UCSD-AML1 (cell line): ENCODE results near the gene WSCD2.

Source experiments
- DNase-seq: peaks from one replicate; lab custom pipeline; 2025; ENCODE audit not compliant: unreplicated experiment; lab: John Stamatoyannopoulos, UW

WSCD2 gene

GRCh38 chr12:108129017-108129812 is at the start of gene WSCD2:
Gene WSCD2 (plus strand): TSS chr12:108129288. CDS start chr12:108195833, 66,545 bp downstream.
- DNase-seq = peak; percentile 31

GRCh38 chr12:108079721-108080120 is 49.4 kb upstream of the WSCD2 start:
- no peak for DNase-seq

- no peak for DNase-seq
These were observed 48.7 kb upstream of the WSCD2 start for GRCh38 chr12:108080363-108080762.

- no peak for DNase-seq
These were observed 46.6 kb upstream of the WSCD2 start for GRCh38 chr12:108082485-108082884.

- DNase-seq = no peak
These were observed 41.2 kb upstream of the WSCD2 start for GRCh38 chr12:108087900-108088299.

- DNase-seq = no peak
These were observed 38.8 kb upstream of the WSCD2 start for GRCh38 chr12:108090107-108090899.

GRCh38 chr12:108090932-108091678 is 38.0 kb upstream of the WSCD2 start:
- no peak for DNase-seq

GRCh38 chr12:108091679-108092051 is 37.4 kb upstream of the WSCD2 start:
- DNase-seq = no peak

- no peak for DNase-seq
These were observed 35.9 kb upstream of the WSCD2 start for GRCh38 chr12:108093209-108093608.

- DNase-seq = no peak
These were observed 34.9 kb upstream of the WSCD2 start for GRCh38 chr12:108094056-108094649.

- no peak for DNase-seq
These were observed 31.8 kb upstream of the WSCD2 start for GRCh38 chr12:108097160-108097911.

GRCh38 chr12:108098374-108098773 is 30.7 kb upstream of the WSCD2 start:
- DNase-seq = no peak

GRCh38 chr12:108099073-108099472 is 30.0 kb upstream of the WSCD2 start:
- DNase-seq = no peak

GRCh38 chr12:108099778-108100489 is 29.2 kb upstream of the WSCD2 start:
- no peak for DNase-seq

GRCh38 chr12:108101605-108102175 is 27.4 kb upstream of the WSCD2 start:
- DNase-seq = no peak

GRCh38 chr12:108102363-108102762 is 26.7 kb upstream of the WSCD2 start:
- DNase-seq = no peak

- DNase-seq = no peak
These were observed 26.0 kb upstream of the WSCD2 start for GRCh38 chr12:108103087-108103486.

- DNase-seq = no peak
These were observed 25.6 kb upstream of the WSCD2 start for GRCh38 chr12:108103517-108103916.

- DNase-seq = no peak
These were observed 24.4 kb upstream of the WSCD2 start for GRCh38 chr12:108104657-108105056.
